HepG2 (cell line): ENCODE measurements around the gene KCNJ8. TPM values are rescaled to one million over a fixed set of nuclear protein-coding genes. Genes with fewer than 3 reads are reported as not detected.

Experiments used
- ATAC-seq: fragments of 200-7000 bp; cut with Tn5 transposase; 3 replicates; pipeline ENCODE4 v1.9.1; 2020; ENCODE audit warnings: mild to moderate bottlenecking, moderate library complexity
- BruUV-seq: library from RNA; stranded (reverse); fragments of 400-500 nt; replicated peaks from 2 replicates; lab custom pipeline; 2021; lab: Mats Ljungman, UMichigan
- CTCF ChIA-PET: fragments of 300-600 bp; formaldehyde crosslinking; extraction: SDS; loops from one replicate; lab custom pipeline; 2021; ENCODE audit warnings: low total read pairs, inconsistent platforms, low intra/inter-chr PET ratio; lab: Yijun Ruan, JAX
- POLR2A ChIA-PET: fragments of 350-600 bp; sonication (Branson Sonifier 250); formaldehyde crosslinking; loops from one replicate; lab custom pipeline; 2020; ENCODE audit warnings: antibody characterized with exemption, inconsistent platforms; lab: Yijun Ruan, JAX
- DNase-seq: peaks from one replicate; pipeline ENCODE4 v3.0.0-alpha.2; 2015; ENCODE audit warnings: low spot score
- FAIRE-seq: peaks from 3 replicates; lab custom pipeline; 2011; peaks lifted over from hg19 to GRCh38; lab: Jason Lieb, UNC
- H2AFZ ChIP-seq: one replicate; pipeline ENCODE4 v1.6.1; 2011; ENCODE audit warnings: low read length, inconsistent platforms
- H3K27ac ChIP-seq: fragments of 300-600 bp; 3 replicates; pipeline ENCODE4 v1.8.0; 2011; ENCODE audit warnings: mixed run types, mild to moderate bottlenecking, mixed read lengths, low read length, inconsistent platforms; ENCODE audit not compliant: insufficient read depth; ENCODE audit errors: extremely low read length
- H3K27me3 ChIP-seq, 2 experiments: fragments of 200-600 bp in 1 of 2; 2 replicates in 1 of 2; 3 replicates in 1 of 2; pipeline versions ENCODE4 v1.6.0 to v1.8.0; 2011; ENCODE audit warnings: low read length in 2 of 2, mild to moderate bottlenecking in 2 of 2, moderate library complexity in 2 of 2, inconsistent platforms in 1 of 2; ENCODE audit not compliant: insufficient read depth in 2 of 2, control insufficient read depth in 1 of 2
- H3K36me3 ChIP-seq, 2 experiments: fragments of 200-600 bp in 1 of 2; replicated peaks in 1 of 2; 2 replicates in 1 of 2; 3 replicates in 1 of 2; pipeline versions ENCODE4 v1.5.1 to v1.8.0; 2011; ENCODE audit warnings: low read length in 2 of 2, inconsistent platforms in 1 of 2; ENCODE audit not compliant: insufficient read depth in 2 of 2, control insufficient read depth in 1 of 2
- H3K4me1 ChIP-seq: 2 replicates; pipeline ENCODE4 v1.5.1; 2012; ENCODE audit warnings: low read length, inconsistent platforms; ENCODE audit not compliant: insufficient read depth
- H3K4me2 ChIP-seq: 2 replicates; pipeline ENCODE4 v1.6.0; 2011; ENCODE audit warnings: low read depth, low read length, inconsistent platforms
- H3K4me3 ChIP-seq, 3 experiments: fragments of 200-600 bp in 1 of 3; sonication (generic), shearing (Covaris generic) in 1 of 3; replicated peaks in 1 of 3; 2 replicates each; pipeline ENCODE4 v1.5.1; 2011 to 2016; ENCODE audit warnings: low read length in 3 of 3, inconsistent platforms in 2 of 3, low read depth in 2 of 3, mild to moderate bottlenecking in 2 of 3, control low read depth in 1 of 3, mixed read lengths in 1 of 3; ENCODE audit not compliant: insufficient read depth in 1 of 3
- H3K79me2 ChIP-seq: one replicate; pipeline ENCODE4 v1.6.1; 2011; ENCODE audit warnings: low read length, inconsistent platforms; ENCODE audit not compliant: insufficient read depth
- H3K9ac ChIP-seq: 2 replicates; pipeline ENCODE4 v1.6.0; 2011; ENCODE audit warnings: mild to moderate bottlenecking, low read depth, low read length, inconsistent platforms; ENCODE audit not compliant: insufficient read depth
- H3K9me3 ChIP-seq: 2 replicates; pipeline ENCODE4 v1.5.1; 2012; ENCODE audit warnings: mild to moderate bottlenecking, low read length
- H4K20me1 ChIP-seq: 2 replicates; pipeline ENCODE4 v1.6.0; 2011; ENCODE audit warnings: inconsistent platforms, mild to moderate bottlenecking, low read length, moderate library complexity; ENCODE audit not compliant: insufficient read depth
- ARNT2 ChIP-seq: sonication (generic); formaldehyde crosslinking; IDR thresholded peaks from 2 replicates; pipeline ENCODE4 v1.8.0; 2022; ENCODE audit warnings: mild to moderate bottlenecking, low read depth, missing genetic modification reagents, moderate library complexity
- ATF6 ChIP-seq: sonication (generic); formaldehyde crosslinking; conservative IDR thresholded peaks from 2 replicates; pipeline ENCODE4 v1.4.0; 2020; ENCODE audit warnings: missing genetic modification reagents
- PATZ1 ChIP-seq: sonication (generic); formaldehyde crosslinking; IDR thresholded peaks from 2 replicates; pipeline ENCODE4 v1.4.0; 2020; ENCODE audit warnings: missing genetic modification reagents
- REPIN1 ChIP-seq: sonication (generic); formaldehyde crosslinking; IDR thresholded peaks from 2 replicates; pipeline ENCODE4 v1.8.0; 2022; ENCODE audit warnings: missing genetic modification reagents, low read depth, mild to moderate bottlenecking, borderline replicate concordance
- ZBTB34 ChIP-seq: sonication (generic); formaldehyde crosslinking; IDR thresholded peaks from 2 replicates; pipeline ENCODE4 v1.8.0; 2022; ENCODE audit warnings: mild to moderate bottlenecking, missing genetic modification reagents
- ZFP36L2 ChIP-seq: sonication (generic); formaldehyde crosslinking; IDR thresholded peaks from 2 replicates; pipeline ENCODE4 v1.4.0; 2020; ENCODE audit warnings: missing genetic modification reagents
- ZNF230 ChIP-seq: sonication (generic); formaldehyde crosslinking; IDR thresholded peaks from 2 replicates; pipeline ENCODE4 v1.4.0; 2020; ENCODE audit warnings: mild to moderate bottlenecking, missing genetic modification reagents
- ZNF580 ChIP-seq: IDR thresholded peaks from 2 replicates; pipeline ENCODE4 v1.6.1; 2016; ENCODE audit warnings: low read depth, borderline replicate concordance
- ZNF605 ChIP-seq: sonication (generic); formaldehyde crosslinking; IDR thresholded peaks from 2 replicates; pipeline ENCODE4 v1.8.0; 2022; ENCODE audit warnings: mild to moderate bottlenecking, missing genetic modification reagents
- ZNF749 ChIP-seq: sonication (generic); formaldehyde crosslinking; IDR thresholded peaks from 2 replicates; pipeline ENCODE4 v1.8.0; 2022; ENCODE audit warnings: mild to moderate bottlenecking, missing genetic modification reagents, moderate library complexity, borderline replicate concordance
- WGBS: methylation state at CpG from one replicate; pipeline ENCODE4 v1.1.6; 2017; ENCODE audit warnings: low lambda C conversion rate; 5-methylcytosine and 5-hydroxymethylcytosine counted together
- in situ Hi-C: cut with HindIII; loops from 2 replicates; pipeline ENCODE4 v1.10.0; 2017; ENCODE audit warnings: low pct_unique_long_range_greater_than_20kb; ENCODE audit not compliant: extremely low pct_ligation_motif_present
- intact Hi-C: fragments of 100-400 bp; cut with micrococcal nuclease; formaldehyde crosslinking; loops from one replicate; pipeline ENCODE4 v1.10.0; 2022; ENCODE audit not compliant: unreplicated experiment
- polyA plus RNA-seq, 8 experiments: library from polyadenylated mRNA; depleted of rRNA in 3 of 8; stranded (reverse) in 7 of 8; unstranded in 1 of 8; fragments of >200 nt; fragmentation: Illumina TruSeq in 4 of 8; extraction: Trizol in 4 of 8; gene quantifications; 2 replicates each; pipeline versions ENCODE4 v1.2.1 to v1.2.3, GENCODE V29; 2011 to 2016; ENCODE audit warnings: low read depth in 4 of 8, missing spikeins in 1 of 8, mixed read lengths in 1 of 8; ENCODE audit not compliant: insufficient read depth in 1 of 8
- total RNA-seq, 5 experiments: library from RNA; depleted of rRNA; stranded (reverse); fragments of >200 nt; fragmentation: Illumina TruSeq; extraction: Trizol; gene quantifications; 2 replicates each; pipeline ENCODE4 v1.2.3, GENCODE V29; 2016; ENCODE audit warnings: low read depth in 1 of 5

Gene KCNJ8
- total and polyA plus RNA-seq, 2 of the 13 experiments (the other 11 are each of a cell fraction or from before 2014, with no cell fraction given) = not detected

- no peak overlapping the region for H3K27ac ChIP-seq
- H3K27me3 ChIP-seq = no peaks in the 10 kb centered on the region
- POLR2A ChIA-PET = no interaction called here
- in situ Hi-C loops = no loop called here
- BruUV-seq = no TSS peak
- H3K9ac ChIP-seq = no peak overlapping the region
- peaks cover 6% of the 10 kb centered on the region; the same call in 1 of the 2 replicates for H3K9me3 ChIP-seq
- H2AFZ ChIP-seq = no peak overlapping the region
- no peak for TF ChIP-seq ARNT2
- TF ChIP-seq, all 625 proteins: peak for 0
- DNase-seq (no peak), ATAC-seq (no peak), FAIRE-seq (no peak)
- intact Hi-C loops = no loop called here
- CTCF ChIA-PET = no interaction called here
- no peaks in the 10 kb centered on the region for H3K36me3 ChIP-seq
- no peak overlapping the region for H3K4me2 ChIP-seq
- no peaks in the 10 kb centered on the region for H3K79me2 ChIP-seq
- H3K4me1 ChIP-seq = no peaks in the 10 kb centered on the region
- WGBS = 2% methylated on average over 4 of the region's 4 CpGs
- no peaks in the 10 kb centered on the region for H4K20me1 ChIP-seq
- H3K4me3 ChIP-seq = no peak overlapping the region
Measured at GRCh38 chr12:21801522-21802288, 27.2 kb upstream of the KCNJ8 start.

- no TSS peak for BruUV-seq
- no peak overlapping the region for H3K4me3 ChIP-seq
- no peak overlapping the region for H3K9ac ChIP-seq
- H3K4me1 ChIP-seq = no peaks in the 10 kb centered on the region
- no peak overlapping the region for H3K4me2 ChIP-seq
- FAIRE-seq = no peak
- no peak for ATAC-seq
- POLR2A ChIA-PET = no interaction called here
- intact Hi-C loops (no loop called here), in situ Hi-C loops (no loop called here)
- CTCF ChIA-PET = no interaction called here
- H3K36me3 ChIP-seq = no peaks in the 10 kb centered on the region
- DNase-seq = no peak
- H3K27ac ChIP-seq = no peak overlapping the region
- H3K27me3 ChIP-seq = no peaks in the 10 kb centered on the region
- peaks cover 6% of the 10 kb centered on the region; the same call in 1 of the 2 replicates for H3K9me3 ChIP-seq
- no peaks in the 10 kb centered on the region for H4K20me1 ChIP-seq
- H2AFZ ChIP-seq = no peak overlapping the region
- no peaks in the 10 kb centered on the region for H3K79me2 ChIP-seq
- WGBS = 0% methylated on average over 1 of the region's 1 CpG
- TF ChIP-seq ZNF605 (CRISPR knock-in tag) = no peak
- TF ChIP-seq PATZ1 (CRISPR knock-in tag) = no peak
- no peak for TF ChIP-seq ZNF230
- no peak for TF ChIP-seq ZBTB34 (CRISPR knock-in tag)
- TF ChIP-seq REPIN1 (CRISPR knock-in tag) = no peak
- no peak for TF ChIP-seq ZFP36L2
- no peak for TF ChIP-seq ATF6
- TF ChIP-seq ZNF749 (CRISPR knock-in tag) = no peak
- TF ChIP-seq ZNF580 (CRISPR knock-in tag) = no peak
Measured at GRCh38 chr12:21800011-21800410, 25.5 kb upstream of the KCNJ8 start.
